Stimulated activated CD8-positive, alpha-beta memory T cell treated with anti-CD3 and anti-CD28 coated beads, Interleukin-7, amount 100 ng/mL, for 1 hour (primary cell): ENCODE results near the gene ELOVL1.
"Not testable (repeated sequence)": the region's sequence is repeated elsewhere in the genome, so short reads cannot be mapped to it uniquely, and the experiment has no call there.

Experiments
- DNase-seq, 2 donors: peaks; one replicate each; pipeline ENCODE4 v3.0.0-alpha.2; 2020; ENCODE audit warnings: low read depth in 2 of 2

Gene ELOVL1

DNA sequence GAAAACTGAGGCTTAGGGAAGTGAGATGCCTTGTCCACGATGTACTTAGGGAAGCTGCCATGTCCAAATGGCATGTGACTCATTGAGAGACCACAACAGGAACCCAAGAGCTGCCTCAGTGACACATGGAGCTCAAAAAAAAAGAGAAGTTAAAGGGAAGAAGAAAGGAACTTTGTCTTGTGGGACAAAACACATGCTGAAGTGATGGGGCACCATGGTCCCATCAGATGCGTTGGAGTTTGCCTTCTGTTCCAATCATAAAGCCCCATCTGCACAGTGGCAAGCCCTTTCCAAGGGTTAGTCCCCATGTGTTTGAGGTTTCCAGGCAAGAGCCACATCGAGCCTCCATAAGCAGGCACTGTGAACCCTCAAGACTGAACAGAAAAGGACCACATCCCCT lies 13.8 kb upstream of the ELOVL1 start:
- DNase-seq: no peak

DNA sequence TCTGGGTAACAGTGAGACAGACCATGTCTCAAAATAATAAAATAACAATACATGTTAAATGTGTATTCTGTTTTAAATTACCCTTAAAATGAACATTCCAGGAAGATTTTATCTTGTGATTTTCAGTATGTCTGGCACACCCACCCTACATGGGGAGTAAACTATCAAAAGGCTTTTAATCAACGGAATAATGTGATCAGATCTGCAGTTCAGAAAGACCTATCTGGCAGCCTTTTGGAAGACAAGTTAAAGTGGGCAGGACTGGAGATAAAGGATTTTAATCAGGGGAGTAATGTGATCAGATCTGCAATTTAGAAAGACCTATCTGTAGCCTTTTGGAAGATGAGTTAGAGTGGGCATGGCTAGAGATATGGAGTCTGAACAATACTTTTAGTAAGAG lies 11.7 kb upstream of the ELOVL1 start:
- no peak for DNase-seq

DNA sequence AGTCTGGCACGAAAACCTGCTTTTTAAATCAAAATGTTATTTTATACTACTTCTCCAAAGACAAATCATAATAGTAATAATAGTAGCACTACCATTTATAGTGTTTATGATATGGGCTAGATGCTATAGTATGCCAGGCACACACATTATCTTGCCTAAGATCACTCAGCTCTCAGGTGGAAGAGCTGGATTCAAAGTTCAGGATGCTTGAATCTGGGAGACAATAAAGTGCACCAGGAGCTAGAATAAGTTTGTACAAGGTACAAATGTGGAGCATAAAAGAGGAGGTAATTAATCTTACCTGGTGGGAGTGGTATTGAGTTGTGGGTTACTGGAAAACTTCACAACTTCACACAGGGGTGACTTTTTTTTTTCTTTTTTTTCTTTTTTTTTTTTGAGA lies 10.0 kb upstream of the ELOVL1 start:
- DNase-seq: no peak

DNA sequence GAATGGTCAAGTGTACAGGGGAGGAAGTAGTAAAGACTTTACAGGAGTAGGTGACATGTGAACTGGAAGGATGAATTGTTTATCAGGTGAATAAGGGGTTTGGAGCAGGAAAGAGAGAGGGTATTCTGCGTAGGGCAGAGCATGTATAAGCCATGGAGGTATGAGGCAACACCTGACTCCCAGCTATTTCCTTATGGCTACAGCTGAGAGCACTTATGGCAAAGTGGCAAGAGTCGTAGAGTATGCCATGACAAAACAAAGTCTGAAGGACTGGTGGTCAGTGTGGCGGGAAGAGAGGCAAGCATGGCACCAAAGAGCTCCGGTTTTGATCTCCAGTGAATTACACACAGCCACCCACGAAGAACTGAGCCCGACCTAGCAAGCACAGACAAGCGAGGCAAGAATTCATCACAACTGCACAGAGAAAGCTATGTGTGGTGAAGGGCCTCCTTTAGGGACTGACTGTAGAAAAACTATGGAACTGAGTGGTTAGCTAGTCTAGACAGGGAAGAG lies 9.0 kb upstream of the ELOVL1 start:
- no peak for DNase-seq

DNA sequence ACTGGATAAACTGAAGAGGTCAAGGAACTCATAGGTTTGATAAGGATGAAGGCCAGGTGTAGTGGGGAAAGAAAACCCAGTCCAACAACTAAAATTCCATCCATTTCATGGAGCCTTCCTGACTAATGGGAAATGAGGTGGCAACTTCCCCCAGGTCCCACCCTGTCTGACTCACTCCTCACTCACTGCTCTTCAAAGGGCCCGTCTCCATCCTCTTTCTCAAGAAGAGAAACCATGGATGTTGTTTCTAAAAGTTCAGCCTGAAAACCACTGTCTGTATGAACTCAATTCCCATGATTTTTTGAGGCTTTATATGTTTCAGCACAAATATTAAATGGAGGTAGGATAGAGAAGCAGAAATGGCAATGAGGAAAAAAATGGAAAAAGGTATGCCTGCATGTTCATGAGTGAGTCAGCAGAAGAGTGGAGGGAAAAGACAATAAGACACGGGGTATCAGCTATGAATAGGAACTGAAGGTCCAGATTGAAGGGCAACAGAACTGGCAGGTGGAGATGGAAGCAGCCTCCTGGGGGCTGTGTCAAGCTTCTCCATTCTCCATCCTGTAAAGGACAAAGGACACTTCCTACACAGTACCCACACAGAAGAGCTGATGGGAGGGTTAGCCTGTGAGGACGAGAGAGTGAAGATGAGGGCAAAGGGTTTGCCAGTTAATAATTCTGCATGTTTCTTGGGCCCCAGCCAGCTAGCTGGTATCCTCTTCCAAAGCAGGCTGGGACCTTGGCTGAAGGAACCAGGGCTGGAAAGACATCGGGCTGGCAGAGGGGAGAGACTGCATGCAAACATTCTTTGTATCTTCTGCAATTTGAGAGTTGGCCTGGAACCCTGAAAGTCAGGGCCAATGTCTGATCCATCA lies 5.5 kb upstream of the ELOVL1 start:
- no peak for DNase-seq

DNA sequence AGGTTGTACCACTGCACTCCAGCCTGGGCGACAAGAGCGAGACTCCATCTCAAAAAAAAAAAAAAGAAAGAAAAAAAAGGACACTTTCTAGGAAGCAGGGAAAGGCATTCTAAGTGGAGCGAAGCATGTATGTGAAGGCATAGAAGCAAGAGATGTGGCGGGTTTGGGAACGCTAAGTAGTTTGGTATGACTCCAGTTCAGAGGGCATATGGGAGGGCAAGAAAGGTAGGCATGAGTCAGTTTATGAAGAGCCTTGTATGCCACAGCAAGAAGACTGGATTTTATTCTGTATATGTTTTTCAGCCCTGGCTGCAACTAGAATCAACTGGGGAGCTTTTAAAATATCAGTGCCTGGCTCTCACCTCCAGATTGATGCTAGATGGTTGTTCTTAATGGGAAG lies 4.4 kb upstream of the ELOVL1 start:
- DNase-seq: no peak

DNA sequence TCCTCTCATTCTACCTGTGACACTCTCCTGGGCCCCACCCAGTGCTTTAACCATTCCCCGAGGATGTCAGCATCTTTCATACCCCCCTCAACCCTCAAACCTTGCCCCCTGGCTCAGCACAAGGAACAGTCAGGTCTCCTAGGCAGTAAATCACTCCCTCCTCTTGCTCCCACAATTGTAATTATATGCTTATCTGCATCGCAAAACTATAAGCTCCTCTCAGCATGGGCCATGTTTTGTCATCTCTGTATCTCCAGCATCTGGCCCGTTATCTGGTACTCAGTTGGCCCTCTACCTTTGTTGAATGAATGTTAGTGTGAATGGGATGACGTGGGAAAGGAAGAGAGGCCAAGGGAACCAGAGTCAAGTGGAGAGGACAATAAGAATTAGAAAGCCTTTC lies 2.8 kb upstream of the ELOVL1 start:
- no peak for DNase-seq

DNA sequence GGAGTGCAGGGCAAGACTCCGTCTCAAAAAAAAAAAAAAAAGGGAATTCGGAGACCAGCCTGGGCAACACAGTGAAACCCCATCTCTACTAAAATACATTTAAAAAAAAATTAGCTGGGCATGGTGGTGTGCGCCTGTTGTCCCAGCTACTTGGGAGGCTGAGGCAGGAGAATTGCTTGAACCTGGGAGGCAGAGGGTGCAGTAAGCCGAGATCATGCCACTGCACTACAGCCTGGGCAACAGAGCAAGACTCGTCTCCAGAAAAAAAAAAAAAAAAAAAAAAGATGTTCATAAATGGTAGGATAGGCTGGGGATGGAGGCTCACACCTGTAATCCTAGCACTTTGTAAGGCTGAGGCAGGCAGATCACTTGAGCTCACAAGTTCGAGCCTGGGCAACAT lies 2.0 kb upstream of the ELOVL1 start:
- DNase-seq: not testable (repeated sequence)

DNA sequence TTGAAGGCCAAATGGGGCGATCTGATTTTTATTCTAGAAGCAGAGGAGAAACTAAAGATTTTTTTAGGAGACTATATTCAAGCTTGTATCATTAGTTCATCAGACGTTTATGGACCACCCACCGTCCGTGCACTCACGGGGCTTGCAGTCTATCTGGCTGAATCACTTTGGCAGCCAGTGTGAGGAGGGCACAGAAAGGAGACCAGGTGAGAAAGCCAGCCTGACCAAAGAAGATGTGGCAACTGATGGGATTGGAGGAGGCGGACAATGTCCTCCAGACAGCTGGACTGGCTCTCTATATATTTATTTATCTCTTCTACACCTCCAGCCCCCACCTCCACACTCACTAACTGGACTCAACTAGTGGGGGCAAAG lies 822 bp upstream of the ELOVL1 start:
- no peak for DNase-seq

DNA sequence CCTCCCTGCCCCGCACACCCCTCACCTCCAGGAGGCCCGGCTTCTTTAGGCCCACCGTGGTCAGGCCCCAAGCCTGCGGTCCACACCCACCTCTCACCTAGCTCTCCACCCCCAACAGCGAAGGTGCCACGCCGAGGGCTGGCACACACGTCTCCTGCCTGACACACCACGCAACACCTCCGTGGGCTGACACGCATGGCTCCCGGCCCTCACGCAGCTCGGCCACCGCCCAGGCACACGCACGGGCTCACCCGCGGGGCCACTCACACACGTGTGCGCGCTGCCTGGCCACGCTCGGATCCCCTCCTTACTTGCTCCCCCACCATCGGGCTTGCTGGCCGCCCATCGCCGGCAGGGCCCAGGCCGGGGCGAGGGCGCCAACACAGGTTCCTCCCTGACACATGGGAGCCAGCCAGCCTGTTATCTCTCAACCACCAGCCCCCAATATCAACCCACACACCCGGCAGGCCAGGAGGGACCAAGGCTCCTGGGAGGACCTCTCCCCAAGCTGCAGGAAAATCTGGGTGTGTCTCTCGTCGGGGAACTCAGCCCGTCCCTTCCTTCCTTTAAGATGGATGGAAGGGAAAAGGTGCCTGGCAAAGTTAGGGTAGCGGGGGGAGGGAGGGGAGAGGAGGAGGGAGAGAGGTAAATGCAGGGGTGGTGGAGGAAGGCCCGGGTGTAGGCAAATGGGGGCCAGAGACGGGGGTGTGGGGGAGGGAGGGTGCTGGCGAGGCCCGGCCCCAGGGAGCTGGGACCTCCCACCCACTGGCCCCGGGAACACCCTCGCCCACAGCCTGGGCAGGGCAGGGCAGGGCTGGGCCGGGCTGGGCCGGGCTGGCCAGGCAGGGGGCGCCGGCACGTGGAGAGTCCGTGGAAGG lies 546 bp downstream of the ELOVL1 start:
- DNase-seq: no peak

DNA sequence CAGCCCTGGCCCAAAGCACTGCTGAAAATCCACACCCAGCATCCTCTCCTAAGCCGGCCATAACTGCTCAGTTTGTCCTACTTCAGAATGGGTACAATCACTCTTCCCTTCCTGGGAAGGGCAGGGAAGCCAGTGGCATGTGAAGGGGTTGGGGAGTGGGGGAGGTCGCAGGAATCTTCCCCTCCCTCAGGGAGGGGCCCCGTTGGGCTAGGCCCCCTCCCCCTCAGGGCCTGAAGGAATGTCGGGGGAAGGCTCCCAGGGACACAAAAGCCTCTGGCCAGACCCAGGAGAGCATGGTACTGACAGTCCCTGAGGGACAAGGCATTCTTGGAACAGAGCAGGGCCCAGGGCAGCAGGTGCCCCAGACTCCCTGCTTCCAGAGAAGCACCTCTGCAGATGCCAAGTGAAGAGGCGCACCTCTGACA lies 1.2 kb downstream of the ELOVL1 start:
- no peak for DNase-seq

DNA sequence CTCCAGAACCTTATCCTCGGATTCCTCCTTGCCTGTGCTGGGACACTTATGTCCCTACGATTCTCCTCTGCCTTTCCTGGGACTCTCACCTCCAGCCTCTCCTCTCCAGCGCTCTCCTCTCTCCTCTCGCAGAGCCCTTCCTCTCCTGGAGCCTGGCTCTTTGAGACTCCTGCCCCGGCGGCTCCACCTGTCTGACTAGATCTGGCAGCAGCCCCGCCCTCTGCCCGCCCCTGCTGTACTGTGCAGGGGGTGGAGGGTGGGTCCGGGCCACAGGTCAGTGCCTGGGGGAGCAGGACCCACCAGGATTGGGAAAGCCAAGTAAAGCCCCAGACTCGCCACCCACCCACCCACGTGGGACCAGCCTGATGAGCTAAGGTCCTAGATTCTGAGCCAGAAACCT lies 1.6 kb downstream of the ELOVL1 start:
- DNase-seq: no peak

DNA sequence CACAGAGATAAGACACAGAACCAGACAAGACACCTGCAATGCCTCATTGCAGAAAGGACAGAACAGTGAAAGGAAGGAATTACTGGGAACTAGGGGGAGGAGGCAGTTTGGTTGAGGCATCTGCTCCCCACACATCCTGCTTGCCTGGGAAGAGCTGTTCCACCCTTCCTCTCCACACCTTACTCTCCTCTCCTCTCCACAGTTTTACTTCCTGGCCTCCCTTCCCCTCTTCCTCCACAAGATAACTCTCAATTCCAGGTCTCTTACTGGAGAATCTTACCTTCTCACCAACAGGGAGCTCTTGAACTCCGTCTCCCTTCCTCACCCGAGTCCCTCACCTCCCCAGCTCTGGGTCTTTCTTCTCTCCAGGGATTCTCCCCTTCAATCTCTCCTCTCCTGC lies 2.1 kb downstream of the ELOVL1 start:
- no peak for DNase-seq

DNA sequence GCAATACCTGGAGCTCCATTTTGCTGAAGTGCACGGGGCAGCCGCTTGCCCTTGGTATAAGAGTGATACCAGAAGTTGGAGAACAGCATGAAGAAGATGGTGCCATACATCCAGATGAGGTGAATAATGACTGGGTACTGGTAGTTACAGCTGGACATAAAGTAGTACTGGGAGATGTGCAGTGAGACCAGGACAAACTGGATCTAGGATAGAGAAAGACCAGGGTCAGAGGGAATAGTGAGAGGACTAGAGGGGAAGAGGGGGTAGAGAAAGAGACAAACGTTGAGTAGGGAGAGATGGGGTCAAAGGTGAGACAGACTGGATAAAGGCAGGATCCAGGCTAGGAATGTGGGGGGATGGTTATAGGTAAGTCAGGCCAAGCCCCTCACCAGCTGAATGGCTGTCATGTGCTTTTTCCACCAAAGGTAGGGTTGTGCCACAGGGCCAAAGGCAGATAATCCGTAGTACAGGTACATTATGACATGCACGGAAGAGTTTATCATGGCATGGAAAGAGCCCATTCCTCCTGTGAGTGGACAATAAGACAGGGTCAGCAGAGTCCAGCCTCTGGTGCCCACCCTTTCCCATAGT lies 3.8 kb downstream of the ELOVL1 start:
- no peak for DNase-seq

DNA sequence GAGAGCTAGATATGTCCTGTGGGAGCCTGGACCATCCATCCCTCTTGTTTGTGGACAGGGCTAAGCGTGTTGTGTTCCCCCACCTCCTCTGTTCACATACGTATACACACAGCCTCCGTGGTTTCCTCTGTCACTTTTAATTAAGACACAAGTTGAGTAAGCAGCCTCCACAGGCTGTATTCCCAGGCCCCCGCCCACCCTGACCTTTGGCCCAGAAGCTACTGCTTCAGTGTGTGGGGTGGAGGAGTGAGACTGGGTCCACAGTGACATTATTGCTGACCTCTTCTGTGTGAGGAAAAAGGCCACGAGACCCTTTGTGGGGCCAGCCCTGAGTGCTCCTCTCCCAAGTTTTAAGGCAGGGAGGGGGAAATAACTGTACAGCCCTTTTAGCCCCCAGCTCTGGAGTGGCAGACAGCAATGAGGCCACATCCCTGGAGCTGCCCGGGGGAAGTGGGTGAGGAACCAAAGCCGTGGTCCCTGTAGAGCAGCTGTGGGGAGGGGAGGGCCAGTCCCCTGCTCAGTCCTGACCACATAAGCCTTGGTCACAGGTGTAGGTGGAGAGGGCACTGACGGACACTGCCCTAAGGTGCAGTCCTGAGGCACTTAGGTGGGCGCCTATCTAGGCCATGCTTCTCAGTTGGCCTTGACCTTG lies 4.4 kb downstream of the ELOVL1 start:
- no peak for DNase-seq

DNA sequence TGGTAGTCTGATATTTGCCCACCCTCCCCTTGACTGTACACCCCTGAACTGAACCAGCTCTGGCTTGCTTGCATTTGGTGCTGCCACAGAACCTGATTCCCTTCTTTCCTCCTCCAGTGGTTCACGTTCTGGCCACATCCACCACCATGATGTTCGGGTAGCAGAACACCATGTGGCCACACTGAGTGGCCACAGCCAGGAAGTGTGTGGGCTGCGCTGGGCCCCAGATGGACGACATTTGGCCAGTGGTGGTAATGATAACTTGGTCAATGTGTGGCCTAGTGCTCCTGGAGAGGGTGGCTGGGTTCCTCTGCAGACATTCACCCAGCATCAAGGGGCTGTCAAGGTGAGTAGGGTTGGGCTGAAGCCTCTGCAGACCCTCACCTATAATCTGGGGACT lies 7.2 kb downstream of the ELOVL1 start:
- DNase-seq: no peak

DNA sequence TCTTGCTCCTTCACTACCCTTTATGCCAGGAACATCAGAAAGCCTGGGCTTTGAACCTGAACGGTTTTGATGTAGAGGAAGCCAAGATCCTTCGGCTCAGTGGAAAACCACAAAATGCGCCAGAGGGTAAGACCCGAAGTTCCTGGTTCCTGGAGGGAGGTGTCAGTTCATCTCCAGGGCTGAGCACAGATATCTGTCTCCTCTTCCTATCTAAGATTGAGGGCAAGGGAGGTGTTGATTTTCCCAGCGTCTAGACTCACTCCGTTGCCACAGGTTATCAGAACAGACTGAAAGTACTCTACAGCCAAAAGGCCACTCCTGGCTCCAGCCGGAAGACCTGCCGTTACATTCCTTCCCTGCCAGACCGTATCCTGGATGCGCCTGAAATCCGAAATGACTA lies 8.1 kb downstream of the ELOVL1 start:
- DNase-seq: no peak

DNA sequence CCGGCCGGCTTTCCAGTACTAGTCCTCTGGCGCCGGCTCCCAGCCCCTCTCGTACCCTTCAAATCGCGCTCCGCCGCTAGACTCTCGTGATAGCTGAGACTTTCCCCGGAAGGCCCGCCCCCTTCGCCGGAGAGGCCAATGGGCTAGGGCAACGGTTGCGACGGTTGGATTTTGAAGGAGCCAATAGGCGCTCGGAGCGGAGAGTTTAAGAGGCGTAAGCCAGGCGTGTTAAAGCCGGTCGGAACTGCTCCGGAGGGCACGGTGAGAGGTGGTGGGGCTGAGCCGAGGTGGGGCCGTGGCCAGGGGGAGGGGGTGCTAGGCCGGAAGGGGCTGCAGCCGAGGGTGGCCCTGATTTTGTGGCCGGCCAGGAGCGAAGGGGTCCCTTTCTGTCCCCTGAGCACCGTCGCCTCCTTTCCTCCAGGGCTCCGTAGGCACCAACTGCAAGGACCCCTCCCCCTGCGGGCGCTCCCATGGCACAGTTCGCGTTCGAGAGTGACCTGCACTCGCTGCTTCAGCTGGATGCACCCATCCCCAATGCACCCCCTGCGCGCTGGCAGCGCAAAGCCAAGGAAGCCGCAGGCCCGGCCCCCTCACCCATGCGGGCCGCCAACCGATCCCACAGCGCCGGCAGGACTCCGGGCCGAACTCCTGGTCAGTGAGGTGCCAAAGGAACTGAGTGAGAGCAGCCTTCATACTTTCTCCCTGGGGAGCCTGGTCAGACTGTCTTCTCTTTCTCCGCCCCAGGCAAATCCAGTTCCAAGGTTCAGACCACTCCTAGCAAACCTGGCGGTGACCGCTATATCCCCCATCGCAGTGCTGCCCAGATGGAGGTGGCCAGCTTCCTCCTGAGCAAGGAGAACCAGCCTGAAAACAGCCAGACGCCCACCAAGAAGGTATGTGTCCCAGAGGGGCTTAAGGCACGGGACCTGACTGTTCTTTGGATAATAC lies 8.8 kb downstream of the ELOVL1 start, which contains the start of gene CDC20:
Gene CDC20, plus strand, starts transcription at position 236 of the 948 bp plus-strand sequence. Its CDS starts 235 bp downstream, at position 471.
- DNase-seq: peak; percentile 94 to 96

DNA sequence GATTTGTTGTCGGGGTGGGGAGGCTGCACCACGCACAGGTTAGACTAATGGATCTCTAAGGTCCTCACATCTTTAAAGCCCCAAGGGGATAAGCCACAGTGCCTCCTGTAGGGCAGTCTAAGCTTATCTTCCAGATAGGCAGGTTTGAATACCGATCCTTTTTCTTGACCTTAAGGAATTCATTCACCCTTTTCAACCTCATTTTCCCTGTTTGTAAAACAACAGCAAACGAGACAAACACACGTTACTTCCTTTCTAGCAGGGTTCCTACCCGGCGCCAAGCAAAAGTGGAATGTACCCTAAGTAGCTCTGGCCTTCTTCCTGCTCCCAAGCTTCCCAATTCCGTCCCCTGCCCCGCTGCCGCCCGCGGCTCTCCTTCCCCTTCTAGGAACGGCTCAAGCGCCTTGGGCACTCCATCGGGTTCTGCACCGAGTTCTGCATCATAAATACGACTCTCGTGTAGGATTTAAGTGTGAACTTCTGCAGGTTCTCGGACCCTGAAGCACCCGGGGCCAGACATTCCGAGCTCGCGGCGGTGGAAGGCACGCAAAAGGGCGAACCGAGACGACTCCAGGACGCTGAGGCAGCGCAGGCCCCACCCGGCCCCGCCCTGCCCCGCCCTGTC lies 9.6 kb downstream of the ELOVL1 start:
- no peak for DNase-seq

DNA sequence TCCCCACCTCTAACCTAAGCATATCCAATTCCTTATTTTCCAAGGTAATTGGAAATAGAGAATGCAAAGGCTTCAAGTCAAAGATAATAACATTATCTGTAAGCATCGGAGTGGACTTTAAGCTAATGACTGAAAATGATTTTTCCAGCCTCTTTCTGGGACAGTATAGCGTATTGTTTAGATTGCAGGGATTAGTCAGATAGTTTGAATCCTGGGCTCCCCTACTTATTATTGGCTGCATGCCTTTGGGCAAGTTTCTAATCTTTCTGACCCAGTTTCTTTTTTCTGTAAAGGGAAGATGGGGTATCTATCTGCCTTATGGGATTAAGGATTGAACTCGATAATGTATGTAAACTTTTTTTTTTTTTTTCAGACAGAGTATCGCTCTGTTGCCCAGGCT lies 10.6 kb downstream of the ELOVL1 start:
- DNase-seq: no peak
